Measurements from ENCODE around the gene GHRL. TPM values are rescaled to one million over a fixed set of nuclear protein-coding genes. Genes with fewer than 3 reads are reported as not detected.
A peak's percentile ranks its signal among the peaks of the same experiment; 100 is the strongest.

The GHRL gene
- total RNA-seq, 1 experiment from 2014 or later, result not detected

DNA sequence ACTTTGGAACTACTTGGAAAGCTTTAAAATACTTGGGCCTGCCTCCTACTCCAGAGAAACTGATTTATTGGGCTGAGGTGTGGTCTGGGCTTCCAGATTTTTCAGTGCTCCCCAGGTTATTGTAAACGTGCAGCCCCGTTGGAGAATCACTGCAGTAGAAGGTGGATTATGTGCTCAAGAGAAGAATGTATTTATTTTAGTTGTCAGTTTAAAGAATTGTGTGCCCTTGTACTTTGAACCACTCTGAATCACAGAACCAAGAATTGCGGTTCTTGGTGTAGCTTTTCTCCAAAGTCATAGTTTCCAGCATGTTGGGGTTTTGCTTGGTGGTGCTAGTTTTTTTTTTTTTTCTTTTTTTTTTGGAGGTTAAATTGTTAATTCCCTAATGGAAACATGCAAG lies 42.9 kb downstream of the GHRL start:
- no peaks in the 10 kb centered on the region for H3K27me3 ChIP-seq (replicated peaks; ENCODE audit: control insufficient read depth, insufficient read depth, low read length)
- no peak for DNase-seq
- Mint-ChIP-seq H3K36me3 (ENCODE audit: insufficient read depth, unreplicated experiment) (peaks cover 64% of the 10 kb centered on the region), H3K4me1 (ENCODE audit: low read depth, unreplicated experiment) (peaks cover 10% of the 10 kb centered on the region), H3K9me3 (ENCODE audit: unreplicated experiment) (peaks cover 8% of the 10 kb centered on the region), H3K27ac (ENCODE audit: unreplicated experiment) (peak overlapping the region; percentile 75), H3K4me3 (ENCODE audit: unreplicated experiment) (peak overlapping the region; percentile 92), H3K27me3 (ENCODE audit: insufficient read depth, unreplicated experiment) (no peaks in the 10 kb centered on the region)
- TF ChIP-seq, protein P1, sequence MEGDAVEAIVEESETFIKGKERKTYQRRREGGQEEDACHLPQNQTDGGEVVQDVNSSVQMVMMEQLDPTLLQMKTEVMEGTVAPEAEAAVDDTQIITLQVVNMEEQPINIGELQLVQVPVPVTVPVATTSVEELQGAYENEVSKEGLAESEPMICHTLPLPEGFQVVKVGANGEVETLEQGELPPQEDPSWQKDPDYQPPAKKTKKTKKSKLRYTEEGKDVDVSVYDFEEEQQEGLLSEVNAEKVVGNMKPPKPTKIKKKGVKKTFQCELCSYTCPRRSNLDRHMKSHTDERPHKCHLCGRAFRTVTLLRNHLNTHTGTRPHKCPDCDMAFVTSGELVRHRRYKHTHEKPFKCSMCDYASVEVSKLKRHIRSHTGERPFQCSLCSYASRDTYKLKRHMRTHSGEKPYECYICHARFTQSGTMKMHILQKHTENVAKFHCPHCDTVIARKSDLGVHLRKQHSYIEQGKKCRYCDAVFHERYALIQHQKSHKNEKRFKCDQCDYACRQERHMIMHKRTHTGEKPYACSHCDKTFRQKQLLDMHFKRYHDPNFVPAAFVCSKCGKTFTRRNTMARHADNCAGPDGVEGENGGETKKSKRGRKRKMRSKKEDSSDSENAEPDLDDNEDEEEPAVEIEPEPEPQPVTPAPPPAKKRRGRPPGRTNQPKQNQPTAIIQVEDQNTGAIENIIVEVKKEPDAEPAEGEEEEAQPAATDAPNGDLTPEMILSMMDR (IDR thresholded peaks at IDR 0.05; ENCODE audit: insufficient read depth in 1 of 2, low read depth in 1 of 2, low read length in 1 of 2, severe bottlenecking in 1 of 2, unreplicated experiment in 1 of 2), result no peak
- POLR2A ChIA-PET, result no interaction called here
- peaks cover 12% of the 10 kb centered on the region; the same call in 1 of the 2 replicates for H3K4me1 ChIP-seq
- H3K9me3 ChIP-seq, result peaks cover 4% of the 10 kb centered on the region; the same call in 1 of the 2 replicates
- CTCF ChIA-PET, result interaction anchor here (1.0 kb wide), 1 partner anchor 14 kb away, joined by 3 read pairs; no protein-coding TSS in a partner anchor
- peak overlapping the region; percentile 76 for H3K4me3 ChIP-seq (ENCODE audit: low read depth, low read length)
- intact Hi-C loops (cut with micrococcal nuclease; ENCODE audit: unreplicated experiment), result loop anchor here (5.0 kb wide), 1 partner anchor 42 kb away; the partner anchor contains the start of gene GHRL
- no peaks in the 10 kb centered on the region; the same call in 1 of the 2 replicates for H3K36me3 ChIP-seq (ENCODE audit: control insufficient read depth, insufficient read depth, low read length)
- BruUV-seq (replicated peaks), result no TSS peak

DNA sequence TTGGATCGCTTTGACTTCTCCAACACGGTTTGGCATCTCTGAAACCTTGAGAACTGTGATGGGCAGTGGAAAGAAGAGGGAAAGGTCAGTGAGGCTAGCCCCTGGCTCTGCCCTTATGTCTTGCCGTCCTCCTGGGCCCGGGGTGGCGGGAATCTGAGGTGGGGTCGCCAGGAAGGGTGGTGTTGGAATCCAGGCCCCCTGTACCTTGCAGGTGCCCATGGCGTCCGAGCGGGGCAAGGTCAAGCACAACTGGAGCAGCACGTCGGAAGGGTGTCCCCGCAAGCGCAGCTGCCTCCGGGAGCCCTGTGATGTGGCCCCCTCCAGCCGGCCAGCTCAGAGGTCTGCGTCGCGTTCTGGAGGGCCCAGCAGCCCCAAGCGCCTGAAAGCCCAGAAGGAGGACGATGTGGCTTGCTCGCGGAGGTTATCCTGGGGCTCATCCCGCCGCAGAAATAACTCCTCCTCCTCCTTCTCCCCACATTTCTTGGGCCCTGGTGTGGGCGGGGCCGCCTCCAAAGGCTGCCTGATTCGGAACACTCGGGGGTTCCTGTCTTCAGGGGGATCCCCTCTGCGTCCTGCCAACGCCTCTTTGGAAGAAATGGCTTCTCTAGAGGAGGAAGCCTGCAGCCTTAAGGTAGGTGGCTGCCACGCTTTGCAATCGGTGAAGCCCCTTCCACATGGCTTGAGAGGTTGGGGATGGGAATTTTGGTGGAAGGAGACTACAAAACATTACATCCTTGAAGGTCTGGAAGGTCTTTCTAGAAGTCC lies 43.6 kb downstream of the GHRL start:
- Histone ChIP-seq H3K4me1 (peaks cover 12% of the 10 kb centered on the region; the same call in 1 of the 2 replicates), H3K27me3 (replicated peaks; ENCODE audit: control insufficient read depth, insufficient read depth, low read length) (no peaks in the 10 kb centered on the region), H3K4me3 (ENCODE audit: low read depth, low read length) (peak overlapping the region; percentile 76), H3K9me3 (peaks cover 7% of the 10 kb centered on the region; the same call in 1 of the 2 replicates), H3K36me3 (ENCODE audit: control insufficient read depth, insufficient read depth, low read length) (no peaks in the 10 kb centered on the region; the same call in 1 of the 2 replicates)
- peak; percentile 29 to 41 for DNase-seq
- intact Hi-C loops (cut with micrococcal nuclease; ENCODE audit: unreplicated experiment), result loop anchor here (1.0 to 5.0 kb wide), 2 partner anchors 43 to 45 kb away; partner anchors contain the start of gene GHRL
- Mint-ChIP-seq H3K36me3 (ENCODE audit: insufficient read depth, unreplicated experiment) (peaks cover 58% of the 10 kb centered on the region), H3K4me3 (ENCODE audit: unreplicated experiment) (peak overlapping the region; percentile 92), H3K4me1 (ENCODE audit: low read depth, unreplicated experiment) (peaks cover 5% of the 10 kb centered on the region), H3K27me3 (ENCODE audit: insufficient read depth, unreplicated experiment) (no peaks in the 10 kb centered on the region), H3K9me3 (ENCODE audit: unreplicated experiment) (peaks cover 10% of the 10 kb centered on the region), H3K27ac (ENCODE audit: unreplicated experiment) (peak overlapping the region; percentile 75)
- ChIA-PET CTCF (no interaction called here), POLR2A (interaction anchor here (1.3 kb wide), 1 partner anchor 57 kb away, joined by 5 read pairs; no protein-coding TSS in a partner anchor)
- no TSS peak for BruUV-seq (replicated peaks)
- TF ChIP-seq, protein P1 (IDR thresholded peaks at IDR 0.05; ENCODE audit: insufficient read depth in 1 of 2, low read depth in 1 of 2, low read length in 1 of 2, severe bottlenecking in 1 of 2, unreplicated experiment in 1 of 2), result no peak

DNA sequence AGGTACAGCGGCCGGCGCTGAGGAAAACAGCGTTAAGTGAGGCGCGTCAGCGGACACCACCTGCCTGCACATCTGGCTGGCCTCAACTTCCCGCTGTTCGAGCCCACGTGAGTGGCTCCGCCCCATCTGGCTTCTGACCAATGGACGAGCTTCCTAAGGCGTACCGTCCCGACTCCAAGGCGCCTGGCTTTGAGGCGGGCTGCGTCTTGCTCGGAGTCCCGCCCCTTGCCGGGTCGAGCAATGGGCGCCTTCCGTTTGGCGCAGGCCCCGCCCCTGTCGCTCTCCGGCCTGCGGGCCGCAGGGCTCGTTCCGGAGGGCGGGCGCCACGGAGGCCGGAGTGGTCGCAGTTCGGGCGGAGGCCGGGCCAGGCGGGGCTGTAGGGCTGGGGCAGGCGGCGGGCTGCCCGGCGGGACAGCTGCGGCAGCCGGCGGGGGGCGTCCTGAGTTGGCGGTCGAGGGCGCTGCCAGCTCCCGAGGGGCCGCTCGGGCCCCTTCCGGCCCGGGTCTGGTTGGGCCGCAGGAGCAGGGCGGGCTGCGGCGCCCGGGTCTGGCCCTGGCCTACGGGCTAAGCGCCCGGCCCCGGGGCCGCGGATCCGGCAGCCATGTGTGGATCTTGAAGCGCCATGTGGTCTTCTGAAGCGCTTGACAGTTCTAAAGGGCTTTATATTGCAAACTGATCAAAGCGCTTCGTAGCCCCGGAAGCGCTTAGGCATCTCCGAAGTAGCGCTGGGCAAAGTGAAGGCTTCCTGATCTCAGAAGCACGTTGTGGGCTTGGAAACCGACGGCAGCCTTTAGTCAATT lies 44.4 kb downstream of the GHRL start, which contains the start of gene TATDN2:
Gene TATDN2 (plus strand): TSS at position 276 of the 800 bp plus-strand sequence. CDS start 742 bp downstream, outside the sequence.
- H3K4me3 ChIP-seq (ENCODE audit: low read depth, low read length), result peak within 1 kb of the TSS; percentile 76
- intact Hi-C loops (cut with micrococcal nuclease; ENCODE audit: unreplicated experiment), result loop anchor here (1.0 to 5.0 kb wide), 2 partner anchors 44 kb away; partner anchors contain the start of gene GHRL
- no TSS peak for BruUV-seq (replicated peaks)

More for the DNA sequence above, 44.4 kb downstream of the GHRL start, which contains the start of gene TATDN2:
- H3K27me3 ChIP-seq (replicated peaks; ENCODE audit: control insufficient read depth, insufficient read depth, low read length), result no peaks in the 10 kb centered on the region
- no peaks in the 10 kb centered on the region; the same call in 1 of the 2 replicates for H3K36me3 ChIP-seq (ENCODE audit: control insufficient read depth, insufficient read depth, low read length)
- H3K4me1 ChIP-seq, result peaks cover 12% of the 10 kb centered on the region; the same call in 1 of the 2 replicates
- H3K36me3 Mint-ChIP-seq (ENCODE audit: insufficient read depth, unreplicated experiment), result peaks cover 51% of the 10 kb centered on the region
- TF ChIP-seq, protein P1 (IDR thresholded peaks at IDR 0.05; ENCODE audit: insufficient read depth in 1 of 2, low read depth in 1 of 2, low read length in 1 of 2, severe bottlenecking in 1 of 2, unreplicated experiment in 1 of 2), result no peak
- CTCF ChIA-PET, result interaction anchor here (0.6 to 1.4 kb wide), 4 partner anchors 15 to 169 kb away, joined by 3 to 6 read pairs (median 4); no protein-coding TSS in a partner anchor
- peaks cover 7% of the 10 kb centered on the region; the same call in 1 of the 2 replicates for H3K9me3 ChIP-seq
- peak; percentile 95 to 97 for DNase-seq
- H3K4me3 Mint-ChIP-seq (ENCODE audit: unreplicated experiment), result peak within 1 kb of the TSS; percentile 92
- peaks cover 5% of the 10 kb centered on the region for H3K4me1 Mint-ChIP-seq (ENCODE audit: low read depth, unreplicated experiment)
- H3K27ac Mint-ChIP-seq (ENCODE audit: unreplicated experiment), result peak within 1 kb of the TSS; percentile 92
- H3K27me3 Mint-ChIP-seq (ENCODE audit: insufficient read depth, unreplicated experiment), result no peaks in the 10 kb centered on the region
- H3K9me3 Mint-ChIP-seq (ENCODE audit: unreplicated experiment), result peaks cover 10% of the 10 kb centered on the region
- POLR2A ChIA-PET, result interaction anchor here (0.5 to 1.5 kb wide), 7 partner anchors 15 to 456 kb away, joined by 3 to 13 read pairs (median 5); partner anchors contain the start of genes ARPC4 and TADA3

Data from Caco-2 (cell line).